Right atrium auricular region (tissue), 2 donors: ENCODE measurements around the gene RHOXF2B. TPM values are rescaled to one million over a fixed set of nuclear protein-coding genes. Genes with fewer than 3 reads are reported as not detected.
"Not testable (repeated sequence)": the region's sequence is repeated elsewhere in the genome, so short reads cannot be mapped to it uniquely, and the experiment has no call there.

Experiments used
- DNase-seq: peaks from one replicate; pipeline ENCODE4 v3.0.0-alpha.2; 2019; ENCODE audit warnings: low spot score
- H3K27ac ChIP-seq, 2 donors: fragments of 200-600 bp; sonication (generic); 1 replicate in 1 of 2; 2 replicates in 1 of 2; pipeline ENCODE4 v1.5.1; 2016 to 2019
- H3K27me3 ChIP-seq, 2 donors: fragments of 200-600 bp; sonication (generic); one replicate each; pipeline versions ENCODE4 v1.5.1 to v1.6.0; 2017 to 2019
- H3K36me3 ChIP-seq: fragments of 200-600 bp; sonication (generic); one replicate; pipeline ENCODE4 v1.5.1; 2016
- H3K4me1 ChIP-seq, 2 donors: fragments of 200-600 bp; sonication (generic); one replicate each; pipeline versions ENCODE4 v1.5.1 to v1.6.0; 2017 to 2019
- H3K4me3 ChIP-seq, 2 donors: fragments of 200-600 bp; sonication (generic); 1 replicate in 1 of 2; 2 replicates in 1 of 2; pipeline ENCODE4 v1.5.1; 2017 to 2019; ENCODE audit warnings: mild to moderate bottlenecking in 1 of 2, moderate library complexity in 1 of 2
- H3K9me3 ChIP-seq, 2 donors: fragments of 200-600 bp; sonication (generic); one replicate each; pipeline ENCODE4 v1.5.1; 2019
- CTCF ChIP-seq, 2 donors: fragments of 200-600 bp; sonication (generic); IDR thresholded peaks; one replicate each; pipeline ENCODE4 v1.5.1; 2019; ENCODE audit warnings: antibody characterized with exemption in 2 of 2
- total RNA-seq, 2 donors: library from RNA; depleted of rRNA; stranded (reverse); fragments of >200 nt; gene quantifications; one replicate each; pipeline ENCODE4 v1.1.0, GENCODE V29; 2016

The RHOXF2B gene
- total RNA-seq, 2 donors from 2014 or later, result not detected

- Histone ChIP-seq H3K4me1 (no peaks in the 10 kb centered on the region), H3K9me3 (no peaks in the 10 kb centered on the region), H3K4me3 (no peak overlapping the region), H3K27me3 (no peaks in the 10 kb centered on the region), H3K36me3 (no peaks in the 10 kb centered on the region), H3K27ac (no peak overlapping the region)
- no peak for TF ChIP-seq CTCF (IDR thresholded peaks at IDR 0.05)
- DNase-seq, result no peak
Measured at GRCh38 chrX:120090208-120090607, 12.7 kb upstream of the RHOXF2B start.

GRCh38 chrX:120087289-120088017 lies 10.0 kb upstream of the RHOXF2B start:
- H3K27me3 ChIP-seq, result no peaks in the 10 kb centered on the region
- no peak for DNase-seq
- no peaks in the 10 kb centered on the region for H3K4me1 ChIP-seq
- no peak overlapping the region for H3K27ac ChIP-seq
- H3K36me3 ChIP-seq, result no peaks in the 10 kb centered on the region
- TF ChIP-seq CTCF (IDR thresholded peaks at IDR 0.05), result no peak
- H3K9me3 ChIP-seq, result no peaks in the 10 kb centered on the region
- H3K4me3 ChIP-seq, result no peak overlapping the region

- not testable (repeated sequence) for H3K27me3 ChIP-seq, H3K27ac ChIP-seq, H3K4me1 ChIP-seq, H3K36me3 ChIP-seq, DNase-seq, H3K4me3 ChIP-seq, H3K9me3 ChIP-seq
Measured at GRCh38 chrX:120085553-120086185, 8.2 kb upstream of the RHOXF2B start.

- not testable (repeated sequence) for H3K4me3 ChIP-seq, H3K36me3 ChIP-seq, H3K27me3 ChIP-seq, H3K9me3 ChIP-seq, H3K27ac ChIP-seq, H3K4me1 ChIP-seq
- peak; percentile 52 for DNase-seq
Measured at GRCh38 chrX:120066169-120066568, 11.3 kb downstream of the RHOXF2B start.

- H3K9me3 ChIP-seq, H3K4me1 ChIP-seq, H3K4me3 ChIP-seq, H3K27ac ChIP-seq, H3K27me3 ChIP-seq, DNase-seq, H3K36me3 ChIP-seq: not testable (repeated sequence)
Measured at GRCh38 chrX:120042712-120043111, 34.8 kb downstream of the RHOXF2B start.

- not testable (repeated sequence) for H3K36me3 ChIP-seq, DNase-seq, H3K4me3 ChIP-seq, H3K4me1 ChIP-seq, H3K27me3 ChIP-seq, H3K9me3 ChIP-seq, H3K27ac ChIP-seq
Measured at GRCh38 chrX:120042247-120042646, 35.2 kb downstream of the RHOXF2B start.

- not testable (repeated sequence) for H3K27me3 ChIP-seq, H3K36me3 ChIP-seq, DNase-seq, H3K4me3 ChIP-seq, H3K27ac ChIP-seq, H3K9me3 ChIP-seq, H3K4me1 ChIP-seq
Measured at GRCh38 chrX:120040176-120040575, 37.3 kb downstream of the RHOXF2B start.

- not testable (repeated sequence) for H3K4me3 ChIP-seq, H3K4me1 ChIP-seq, H3K9me3 ChIP-seq, H3K36me3 ChIP-seq, H3K27me3 ChIP-seq, DNase-seq, H3K27ac ChIP-seq
Measured at GRCh38 chrX:120039087-120039733, 38.3 kb downstream of the RHOXF2B start.

- Histone ChIP-seq H3K4me3 (no peak overlapping the region), H3K36me3 (no peaks in the 10 kb centered on the region), H3K27ac (no peak overlapping the region), H3K4me1 (no peaks in the 10 kb centered on the region), H3K9me3 (no peaks in the 10 kb centered on the region), H3K27me3 (no peaks in the 10 kb centered on the region)
- TF ChIP-seq CTCF (IDR thresholded peaks at IDR 0.05), result no peak
- DNase-seq, result no peak
Measured at GRCh38 chrX:120036704-120037103, 40.8 kb downstream of the RHOXF2B start.

GRCh38 chrX:120035522-120036309 lies 41.8 kb downstream of the RHOXF2B start:
- H3K27me3 ChIP-seq, H3K36me3 ChIP-seq, H3K4me3 ChIP-seq, H3K4me1 ChIP-seq, H3K27ac ChIP-seq, H3K9me3 ChIP-seq, DNase-seq: not testable (repeated sequence)
